GM19099 (cell line): ENCODE results near the gene GADD45B.

Source experiments
- POLR2A ChIP-seq: IDR thresholded peaks from 3 replicates; pipeline ENCODE4 v1.6.1; 2011; ENCODE audit warnings: low read depth; ENCODE audit not compliant: insufficient read length; ENCODE audit errors: extremely low read depth

Gene GADD45B

DNA sequence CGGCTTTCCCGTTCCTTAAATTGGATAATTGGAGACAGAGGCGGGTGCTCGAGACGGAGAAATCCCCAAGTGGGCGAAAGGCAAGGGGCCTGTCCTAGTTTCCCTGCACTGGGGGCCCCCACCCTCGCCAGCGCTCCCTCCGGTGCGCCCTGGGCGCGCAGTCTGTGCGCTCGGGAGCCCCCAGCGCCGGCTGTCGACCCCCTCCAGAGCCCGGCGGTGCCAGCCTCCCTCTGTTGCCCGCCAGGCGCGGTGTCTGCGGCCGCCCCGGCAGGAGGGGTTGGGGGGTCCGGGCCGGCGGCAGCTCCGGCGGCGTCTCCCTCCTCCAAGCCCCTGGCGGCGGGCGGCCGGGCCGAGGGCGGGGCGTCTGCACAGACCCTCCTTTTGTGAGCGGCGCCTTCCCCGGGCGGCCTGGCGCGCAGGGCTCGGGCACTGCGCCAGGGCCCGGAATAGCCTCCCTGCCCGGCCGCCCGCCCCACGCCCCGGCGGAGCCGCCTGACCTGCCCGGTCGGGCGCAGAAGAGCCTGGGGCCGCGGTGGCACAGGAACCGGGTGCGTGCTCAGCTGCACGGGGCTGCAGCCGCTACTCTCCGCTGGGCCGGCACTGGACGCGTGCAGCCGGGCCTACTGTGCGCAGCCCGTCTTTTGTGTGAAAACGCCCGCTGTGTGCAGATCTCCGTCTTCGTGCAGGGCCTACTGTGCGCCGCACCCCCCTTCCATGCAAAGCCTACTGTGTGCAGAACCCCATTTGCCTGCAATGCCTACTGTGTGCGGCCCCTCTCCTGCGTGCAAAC, 13.2 kb downstream of the GADD45B start:
- no peak for TF ChIP-seq POLR2A

- TF ChIP-seq POLR2A: no peak
Measured at GRCh38 chr19:2490659-2491058, 14.7 kb downstream of the GADD45B start.

DNA sequence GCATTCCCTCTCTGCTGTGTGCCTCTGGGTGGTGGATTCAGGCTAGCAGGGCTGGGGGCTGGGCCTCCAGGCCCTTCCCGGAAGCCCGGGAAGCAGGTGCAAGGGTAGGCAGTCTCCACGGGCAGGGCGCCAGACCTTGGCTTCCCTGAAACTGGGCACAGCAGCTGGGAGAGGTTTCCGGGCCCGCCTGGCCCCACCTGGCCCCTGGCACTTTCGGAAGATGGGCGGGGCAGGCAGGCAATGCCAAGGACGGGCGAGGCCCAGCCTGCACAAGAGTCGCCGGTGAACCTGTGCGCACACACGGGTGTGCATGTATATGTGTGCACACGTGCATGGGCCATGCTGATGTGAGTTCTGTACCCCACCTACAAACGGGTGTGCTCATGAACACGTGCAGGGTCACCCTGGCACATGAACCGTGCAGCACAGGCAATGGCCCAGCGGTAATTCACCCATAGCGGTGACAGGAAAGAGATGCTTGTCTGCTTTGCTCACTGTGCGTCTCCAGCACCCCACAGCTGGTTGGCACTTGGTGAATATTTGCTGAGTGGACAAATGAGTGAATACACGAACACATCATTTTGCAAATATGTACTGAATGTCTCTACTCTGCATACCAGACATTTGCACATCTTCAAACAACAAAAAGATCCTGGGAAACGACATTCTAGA, 15.3 kb downstream of the GADD45B start:
- no peak for TF ChIP-seq POLR2A

DNA sequence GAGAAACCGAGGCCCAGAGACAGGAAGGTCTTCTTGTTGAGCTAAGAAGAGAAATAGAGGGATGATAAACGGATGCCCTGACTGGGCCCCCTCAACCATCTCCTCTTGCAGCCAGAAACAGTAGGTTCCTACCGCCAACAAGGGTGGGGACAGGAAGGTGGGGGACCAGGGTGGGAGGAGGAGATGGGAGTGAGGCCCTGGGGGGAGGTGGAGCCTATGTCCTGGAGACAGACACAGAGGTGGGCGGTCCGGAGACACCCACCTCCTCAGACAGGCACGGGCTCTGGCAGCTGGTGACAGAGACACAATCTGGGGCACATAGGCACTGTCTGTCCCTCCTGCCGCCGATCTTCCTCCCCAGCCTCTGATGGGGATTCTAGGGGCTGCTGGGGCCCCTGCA, 16.9 kb downstream of the GADD45B start:
- no peak for TF ChIP-seq POLR2A

DNA sequence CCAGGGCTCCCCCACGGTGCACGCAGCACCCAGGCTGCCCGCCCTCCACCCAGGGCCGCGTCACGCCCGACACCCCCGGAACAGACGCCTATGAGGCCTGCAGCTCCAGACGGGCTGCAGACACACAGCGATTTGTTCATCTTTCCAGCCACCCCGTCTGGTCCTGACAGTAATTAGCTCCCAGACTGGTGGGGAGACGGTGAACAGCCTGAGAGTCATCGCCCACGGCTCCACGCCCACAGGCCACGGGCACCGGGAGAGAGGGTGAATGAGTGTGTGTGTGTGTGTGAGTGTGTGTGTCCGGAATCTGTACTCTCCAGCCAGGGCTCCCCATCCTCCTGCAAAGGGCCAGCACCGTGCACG, 18.1 kb downstream of the GADD45B start:
- no peak for TF ChIP-seq POLR2A

DNA sequence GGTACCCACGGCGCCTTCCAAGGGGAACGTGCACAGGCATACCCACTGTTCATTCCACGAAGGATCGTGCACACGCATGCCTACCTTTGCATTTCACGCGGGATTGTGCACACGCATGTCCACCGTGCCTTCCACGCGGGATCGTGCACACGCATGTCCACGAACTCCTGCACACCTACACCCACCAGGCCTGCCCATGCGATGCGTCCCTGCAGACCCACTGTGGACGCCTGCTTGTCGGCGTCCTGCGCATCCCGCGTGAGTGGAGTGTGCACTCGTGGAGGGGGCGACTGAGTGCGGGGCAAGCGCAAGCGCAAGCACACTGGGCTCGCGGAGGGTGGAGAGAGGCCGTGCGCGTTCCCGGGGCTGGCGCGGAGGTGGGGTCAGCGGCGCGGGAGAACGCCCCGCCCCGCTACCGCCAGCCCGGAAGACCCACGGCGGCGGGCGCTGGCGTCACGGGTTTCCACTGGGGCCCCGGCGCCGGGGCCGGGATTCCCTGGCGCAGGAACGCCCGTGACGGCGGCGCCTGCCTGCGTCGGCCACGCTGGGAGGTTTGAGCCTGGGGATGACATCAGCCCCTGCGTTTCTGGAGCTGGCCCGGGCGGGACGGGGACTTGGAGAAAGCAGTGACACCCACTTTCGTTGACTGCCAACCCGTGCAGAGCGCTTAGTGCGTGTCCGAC, 18.7 kb downstream of the GADD45B start:
- TF ChIP-seq POLR2A: no peak

DNA sequence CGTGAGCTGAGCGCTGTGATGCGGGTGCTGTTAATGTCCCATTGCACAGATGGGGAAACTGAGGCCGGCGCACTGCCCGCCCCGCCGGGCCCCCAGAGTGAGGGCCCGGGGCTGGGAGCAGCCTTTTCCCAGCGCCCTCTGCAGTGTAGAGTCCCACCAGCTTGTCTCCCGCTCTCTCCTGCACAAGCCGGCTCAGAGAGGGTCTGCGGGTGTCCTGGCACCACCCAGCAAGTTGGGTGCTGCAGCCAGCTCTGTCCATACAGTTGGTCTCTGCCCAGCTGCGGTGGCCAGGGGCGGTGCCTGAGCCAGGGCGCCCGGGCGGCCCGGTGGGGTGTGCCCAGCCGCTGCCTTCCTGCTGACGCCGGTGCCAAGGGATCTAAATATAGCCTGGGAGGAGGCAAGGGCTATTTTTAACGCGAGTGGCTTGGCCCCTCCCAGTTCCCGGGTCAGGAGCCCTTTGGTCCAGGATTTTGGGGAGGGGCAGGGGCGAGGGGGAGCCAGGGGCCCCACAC, 19.3 kb downstream of the GADD45B start:
- no peak for TF ChIP-seq POLR2A

GRCh38 chr19:2495651-2496316, 19.9 kb downstream of the GADD45B start:
- TF ChIP-seq POLR2A: no peak

DNA sequence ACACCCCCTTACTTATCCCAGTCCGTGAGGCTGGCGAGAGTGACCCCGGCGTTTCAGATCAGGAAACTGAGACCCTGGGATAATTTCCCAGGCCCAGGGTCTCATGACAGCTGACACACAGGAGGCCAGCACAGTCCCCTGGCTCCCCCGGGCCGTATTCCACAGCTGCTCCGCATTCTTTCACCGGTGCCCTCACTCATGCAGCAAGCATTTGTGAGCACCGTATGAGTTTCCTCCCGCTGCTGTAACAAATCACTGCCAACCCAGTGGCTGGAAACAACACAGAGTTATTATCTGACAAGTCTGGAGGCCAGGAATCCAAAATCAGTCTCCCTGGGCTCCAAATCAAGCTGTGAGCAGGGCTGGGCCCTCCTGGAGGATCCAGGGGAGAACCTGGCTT, 21.3 kb downstream of the GADD45B start:
- TF ChIP-seq POLR2A: no peak

DNA sequence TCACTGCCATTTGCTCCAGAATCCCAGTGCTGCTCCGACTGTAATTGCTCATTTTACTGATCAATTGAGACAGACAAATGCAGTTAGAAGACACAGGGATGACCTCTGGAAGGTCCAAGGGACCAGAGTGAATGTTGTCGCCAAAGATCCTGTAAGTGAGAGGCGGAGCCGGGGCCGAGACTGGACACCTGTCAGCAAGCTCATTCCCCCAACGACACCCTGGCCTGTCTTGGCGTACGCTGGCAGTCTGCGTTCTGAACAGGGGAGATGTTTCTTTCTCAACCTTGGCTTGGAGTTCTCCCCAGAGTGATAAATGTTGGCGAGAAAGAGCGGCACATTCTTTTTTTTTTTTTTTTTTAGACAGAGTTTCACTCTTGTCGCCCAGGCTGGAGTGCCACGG, 24.2 kb downstream of the GADD45B start:
- TF ChIP-seq POLR2A: no peak

DNA sequence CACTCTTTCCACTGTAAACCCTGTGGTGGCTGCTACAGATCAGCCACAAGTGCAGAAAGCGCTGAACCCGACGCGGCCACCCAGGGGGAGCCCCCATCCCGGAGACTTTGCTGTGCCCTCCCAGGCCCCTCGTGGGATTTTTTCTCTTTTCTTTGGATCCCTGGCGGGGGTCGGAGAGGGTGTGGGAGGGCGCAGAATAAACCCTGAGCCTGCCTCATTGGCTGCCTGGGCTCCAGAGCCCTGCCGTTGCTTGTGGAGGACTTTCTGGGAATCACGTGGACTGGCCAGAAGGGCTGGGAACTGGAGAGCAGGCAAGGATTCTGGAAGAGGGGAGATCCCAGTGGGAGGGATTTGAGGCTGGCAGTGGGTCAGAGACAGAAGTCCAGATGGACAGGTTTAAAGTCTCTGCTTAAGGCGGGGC, 24.9 kb downstream of the GADD45B start:
- TF ChIP-seq POLR2A: no peak

GRCh38 chr19:2503521-2504109, 27.7 kb downstream of the GADD45B start:
- TF ChIP-seq POLR2A: no peak

GRCh38 chr19:2507109-2507508, 31.2 kb downstream of the GADD45B start:
- TF ChIP-seq POLR2A: no peak

DNA sequence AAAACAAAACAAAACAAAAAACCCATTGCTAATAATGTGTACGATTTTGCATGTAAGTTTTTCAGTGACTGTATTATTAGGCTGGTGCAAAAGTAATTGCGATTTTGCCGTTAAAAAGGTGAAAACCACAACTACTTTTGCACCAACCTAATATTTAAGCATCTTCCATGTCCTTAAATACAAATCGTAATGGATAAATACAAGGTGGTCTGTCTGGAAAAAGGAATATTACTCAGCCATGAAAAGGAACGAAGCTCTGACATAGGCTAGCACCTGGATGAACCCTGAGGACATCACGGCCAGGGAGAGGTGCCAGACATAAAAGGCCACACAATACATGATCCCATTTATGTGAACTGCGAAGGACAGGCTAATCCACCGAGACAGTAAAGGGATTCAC, 33.2 kb downstream of the GADD45B start:
- TF ChIP-seq POLR2A: no peak

DNA sequence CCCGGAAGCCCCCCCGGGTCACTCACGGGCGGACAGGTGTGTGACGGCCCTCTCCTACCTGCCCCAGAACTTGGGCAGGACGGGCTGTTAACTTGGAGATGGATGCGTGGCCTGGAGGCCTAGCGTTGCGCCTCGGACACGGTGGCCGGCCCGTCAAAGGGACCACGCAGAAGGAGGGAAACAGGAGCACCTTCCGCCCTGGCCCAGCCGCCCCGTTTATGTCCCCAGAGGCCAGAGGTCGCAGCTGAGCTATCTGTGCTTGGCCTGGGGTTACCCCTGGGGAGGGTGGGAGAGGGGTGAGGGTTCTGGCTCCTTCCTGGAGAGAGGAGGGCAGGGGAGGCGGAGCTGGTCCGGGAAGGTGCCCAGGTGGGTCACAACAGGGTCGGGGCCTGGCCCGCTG, 35.6 kb downstream of the GADD45B start:
- TF ChIP-seq POLR2A: no peak
